Measurements from ENCODE around the gene NCKAP5.

DNA sequence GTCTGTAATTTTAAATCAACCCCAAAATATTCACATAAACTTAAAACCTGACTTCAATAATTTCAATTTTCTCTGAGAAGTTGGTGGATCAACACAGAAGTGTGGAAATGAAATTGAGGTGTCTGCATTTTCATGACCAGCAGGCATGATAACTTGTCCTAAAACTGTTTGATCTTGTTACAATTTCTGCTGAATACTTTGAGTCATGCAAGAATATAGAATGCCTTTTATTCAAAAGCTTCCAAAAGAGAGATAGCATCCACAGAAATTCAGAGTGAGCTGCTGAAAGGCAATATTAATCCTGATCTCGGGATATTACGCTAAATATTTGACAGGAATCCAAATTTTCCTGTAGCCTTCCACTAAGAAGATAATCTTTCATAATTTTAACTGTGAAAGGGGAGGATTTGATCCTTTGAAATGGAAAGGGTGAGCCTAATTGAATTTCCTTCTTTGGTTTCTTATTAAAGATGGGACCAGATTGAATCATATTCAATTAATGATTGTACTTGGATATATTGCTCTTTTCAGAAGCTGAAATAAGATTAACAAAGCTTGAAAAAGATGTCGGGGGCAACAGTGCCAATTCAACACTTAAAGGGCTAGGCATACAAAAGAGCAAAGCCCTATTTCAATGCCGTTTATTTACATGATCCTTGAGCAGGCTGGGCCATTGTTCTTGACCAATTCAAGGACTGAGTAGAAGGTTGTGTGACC is 129.3 kb downstream of the NCKAP5 start:
- TF ChIP-seq, protein P1, sequence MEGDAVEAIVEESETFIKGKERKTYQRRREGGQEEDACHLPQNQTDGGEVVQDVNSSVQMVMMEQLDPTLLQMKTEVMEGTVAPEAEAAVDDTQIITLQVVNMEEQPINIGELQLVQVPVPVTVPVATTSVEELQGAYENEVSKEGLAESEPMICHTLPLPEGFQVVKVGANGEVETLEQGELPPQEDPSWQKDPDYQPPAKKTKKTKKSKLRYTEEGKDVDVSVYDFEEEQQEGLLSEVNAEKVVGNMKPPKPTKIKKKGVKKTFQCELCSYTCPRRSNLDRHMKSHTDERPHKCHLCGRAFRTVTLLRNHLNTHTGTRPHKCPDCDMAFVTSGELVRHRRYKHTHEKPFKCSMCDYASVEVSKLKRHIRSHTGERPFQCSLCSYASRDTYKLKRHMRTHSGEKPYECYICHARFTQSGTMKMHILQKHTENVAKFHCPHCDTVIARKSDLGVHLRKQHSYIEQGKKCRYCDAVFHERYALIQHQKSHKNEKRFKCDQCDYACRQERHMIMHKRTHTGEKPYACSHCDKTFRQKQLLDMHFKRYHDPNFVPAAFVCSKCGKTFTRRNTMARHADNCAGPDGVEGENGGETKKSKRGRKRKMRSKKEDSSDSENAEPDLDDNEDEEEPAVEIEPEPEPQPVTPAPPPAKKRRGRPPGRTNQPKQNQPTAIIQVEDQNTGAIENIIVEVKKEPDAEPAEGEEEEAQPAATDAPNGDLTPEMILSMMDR (IDR thresholded peaks at IDR 0.05), result no peak
- TF ChIP-seq POLR2A (IDR thresholded peaks at IDR 0.05), result no peak
